ENCODE measurements around the gene TOR2A. TPM values are rescaled to one million over a fixed set of nuclear protein-coding genes. Genes with fewer than 3 reads are reported as not detected.
A peak's percentile ranks its signal among the peaks of the same experiment; 100 is the strongest.

Gene TOR2A
- total and polyA plus RNA-seq, 11 donors, result 1.7 to 9.2 (median 3.4) TPM

GRCh38 chr9:127780126-127780885, 45.2 kb upstream of the TOR2A start:
- DNase-seq (no peak), ATAC-seq (no peak)
- H3K4me3 ChIP-seq, result no peak overlapping the region
- intact Hi-C loops (cut with DNase I), result loop anchor here in 3 of 10 donors (5.0 kb wide), 3 partner anchors 43 to 278 kb away; partner anchors contain the start of gene TOR2A (in 1 of the 3)
- H3K36me3 ChIP-seq, result no peaks in the 10 kb centered on the region
- TF ChIP-seq CTCF (IDR thresholded peaks at IDR 0.05), result no peak
- TF ChIP-seq POLR2A (IDR thresholded peaks at IDR 0.05), result no peak
- H3K4me1 ChIP-seq, result peaks cover 0 to 88% (median 34%) of the 10 kb centered on the region in 12 donors
- H3K9me3 ChIP-seq, result no peaks in the 10 kb centered on the region
- no peaks in the 10 kb centered on the region for H3K27me3 ChIP-seq
- peak overlapping the region in 5 of 12 donors; percentile 13 to 94 (median 43) for H3K27ac ChIP-seq
- WGBS, 4 donors, result 76 to 79% (median 78%) methylated on average over 15 to 20 of the region's 20 CpGs

- intact Hi-C loops (cut with DNase I), result no loop called here
- ATAC-seq (peak in 3 of 4 donors; percentile 3 to 31 (median 22)), DNase-seq (peak in 1 of 5 donors; percentile 23)
- 60 to 68% (median 62%) methylated on average over 13 to 17 of the region's 17 CpGs for WGBS, 4 donors
- no peak for TF ChIP-seq POLR2A (IDR thresholded peaks at IDR 0.05)
- Histone ChIP-seq H3K4me3 (peak overlapping the region in 3 of 12 donors; percentile 49 to 63 (median 56)), H3K36me3 (no peaks in the 10 kb centered on the region), H3K9me3 (no peaks in the 10 kb centered on the region), H3K4me1 (peaks cover 0 to 82% (median 30%) of the 10 kb centered on the region in 12 donors), H3K27me3 (no peaks in the 10 kb centered on the region), H3K27ac (peak overlapping the region in 11 of 12 donors; percentile 43 to 94 (median 73))
These were observed 44.3 kb upstream of the TOR2A start for GRCh38 chr9:127779136-127779981.

GRCh38 chr9:127778280-127779135, 43.4 kb upstream of the TOR2A start, which contains the start of gene SH2D3C:
Gene SH2D3C, minus strand, starts transcription at chr9:127778666. Its CDS starts 39 bp downstream, at chr9:127778627.
- DNase-seq (peak; percentile 71 to 89 (median 76)), ATAC-seq (peak; percentile 29 to 82 (median 74))
- H3K27ac ChIP-seq, result peak within 1 kb of the TSS in 11 of 12 donors; percentile 43 to 94 (median 73)
- 34 to 40% (median 38%) methylated on average over 12 to 13 of the region's 13 CpGs for WGBS, 4 donors
- intact Hi-C loops (cut with DNase I), result no loop called here
- peaks cover 0 to 8% (median 0%) of the 10 kb centered on the region in 9 donors for H3K36me3 ChIP-seq
- H3K4me3 ChIP-seq, result peak within 1 kb of the TSS in 11 of 12 donors; percentile 6 to 63 (median 45)
- peaks cover 0 to 81% (median 23%) of the 10 kb centered on the region in 12 donors for H3K4me1 ChIP-seq
- no peaks in the 10 kb centered on the region for H3K9me3 ChIP-seq
- no peaks in the 10 kb centered on the region for H3K27me3 ChIP-seq
- TF ChIP-seq POLR2A (IDR thresholded peaks at IDR 0.05) (peak in 1 of 2 donors; percentile 25), CTCF (IDR thresholded peaks at IDR 0.05) (no peak)

All from heart left ventricle (tissue), 16 donors.